Amniotic epithelial cell (primary cell): ENCODE measurements around the gene GUCA1A.
"Not testable (repeated sequence)": the region's sequence is repeated elsewhere in the genome, so short reads cannot be mapped to it uniquely, and the experiment has no call there.

Source experiments
- DNase-seq: peaks from one replicate; pipeline ENCODE4 v3.0.0-alpha.2; 2010; ENCODE audit warnings: low read depth

GUCA1A gene

DNA sequence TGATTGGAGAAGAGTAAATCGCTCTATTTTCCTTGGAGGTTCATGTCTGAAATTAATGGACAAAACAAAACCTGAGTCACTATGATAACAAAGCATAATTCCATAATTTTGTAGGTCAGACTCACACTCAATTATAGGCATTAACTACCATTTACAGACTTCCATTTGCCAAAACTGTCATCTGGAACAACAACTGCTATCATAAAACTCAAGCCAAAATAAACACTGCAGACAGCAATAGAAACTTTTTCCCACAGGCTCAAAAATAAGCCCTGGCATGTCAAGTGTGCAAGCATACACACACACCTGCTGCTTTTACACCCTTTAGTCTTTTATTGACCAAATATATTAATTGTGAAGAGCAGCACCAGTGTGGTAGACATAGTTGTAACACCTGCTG lies 37.4 kb downstream of the GUCA1A start:
- DNase-seq: no peak

DNA sequence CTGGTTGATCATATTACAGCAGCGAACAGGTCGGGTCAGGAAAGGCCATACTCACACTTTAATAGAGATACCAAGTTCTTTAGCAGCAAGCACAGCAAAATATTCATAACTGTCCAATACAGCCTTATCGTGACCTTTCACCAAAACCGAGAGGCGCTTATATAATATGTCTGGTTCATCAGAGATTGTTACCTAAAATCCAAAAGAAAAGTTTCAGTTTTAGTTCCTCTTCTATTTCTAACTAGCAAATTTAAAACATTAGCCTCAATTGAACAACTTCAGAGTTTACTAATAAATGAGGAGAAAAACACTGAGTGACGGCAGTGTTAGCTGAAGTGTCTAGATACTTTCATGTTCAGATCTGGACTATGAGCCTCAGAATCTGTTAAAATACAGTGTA lies 38.6 kb downstream of the GUCA1A start:
- no peak for DNase-seq

DNA sequence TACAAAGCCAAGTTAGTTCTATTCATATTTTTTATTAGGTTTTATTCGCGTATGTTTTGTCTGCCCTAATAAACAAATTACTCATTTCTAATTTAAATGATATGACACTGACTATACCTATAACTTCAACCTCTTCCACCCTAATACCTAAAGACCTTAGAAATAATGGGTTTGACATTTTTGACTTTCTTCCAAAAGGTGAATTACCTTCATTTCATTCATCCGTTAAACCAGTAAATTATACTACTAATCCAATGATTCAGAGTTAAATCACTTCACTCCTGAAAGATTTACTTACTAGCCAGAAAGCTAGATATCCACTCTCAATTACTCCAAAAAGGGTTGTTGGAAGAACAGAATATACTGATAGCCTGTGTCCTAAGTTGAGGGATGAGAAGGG lies 39.3 kb downstream of the GUCA1A start:
- no peak for DNase-seq

DNA sequence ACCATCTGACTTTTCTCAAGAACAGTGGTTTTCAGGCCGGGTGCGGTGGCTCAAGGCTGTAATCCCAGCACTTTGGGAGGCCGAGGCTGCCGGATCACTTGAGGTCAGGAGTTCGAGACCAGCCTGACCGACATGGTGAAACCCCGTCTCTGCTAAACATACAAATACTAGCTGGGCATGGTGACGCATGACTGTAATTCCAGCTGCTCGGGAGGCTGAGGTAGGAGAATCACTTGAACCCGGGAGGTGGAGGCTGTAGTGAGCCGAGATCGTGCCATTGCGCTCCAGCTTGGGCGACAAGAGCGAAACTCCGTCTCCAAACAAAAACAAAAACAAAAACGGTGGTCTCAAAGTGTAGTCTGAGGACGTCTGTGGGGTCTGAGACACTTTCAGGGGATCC lies 43.3 kb downstream of the GUCA1A start:
- not testable (repeated sequence) for DNase-seq

DNA sequence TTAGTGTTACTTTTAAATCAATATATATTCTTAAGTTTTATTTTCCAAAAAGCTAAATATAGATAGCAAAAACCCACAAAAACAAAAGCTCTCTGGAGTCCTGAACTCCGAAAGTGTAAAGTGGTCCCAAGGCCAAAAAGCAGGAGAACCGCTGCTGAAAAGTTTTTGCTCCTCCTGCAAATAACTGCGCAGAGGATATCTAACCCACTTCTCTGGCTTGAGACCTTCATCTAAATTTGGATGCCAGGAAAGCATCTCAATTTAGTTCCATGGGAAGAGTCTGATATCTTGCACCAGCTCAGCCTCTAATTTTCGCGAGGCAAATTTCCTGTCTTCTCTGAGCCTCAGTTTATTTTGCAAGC lies 44.0 kb downstream of the GUCA1A start:
- DNase-seq: no peak

DNA sequence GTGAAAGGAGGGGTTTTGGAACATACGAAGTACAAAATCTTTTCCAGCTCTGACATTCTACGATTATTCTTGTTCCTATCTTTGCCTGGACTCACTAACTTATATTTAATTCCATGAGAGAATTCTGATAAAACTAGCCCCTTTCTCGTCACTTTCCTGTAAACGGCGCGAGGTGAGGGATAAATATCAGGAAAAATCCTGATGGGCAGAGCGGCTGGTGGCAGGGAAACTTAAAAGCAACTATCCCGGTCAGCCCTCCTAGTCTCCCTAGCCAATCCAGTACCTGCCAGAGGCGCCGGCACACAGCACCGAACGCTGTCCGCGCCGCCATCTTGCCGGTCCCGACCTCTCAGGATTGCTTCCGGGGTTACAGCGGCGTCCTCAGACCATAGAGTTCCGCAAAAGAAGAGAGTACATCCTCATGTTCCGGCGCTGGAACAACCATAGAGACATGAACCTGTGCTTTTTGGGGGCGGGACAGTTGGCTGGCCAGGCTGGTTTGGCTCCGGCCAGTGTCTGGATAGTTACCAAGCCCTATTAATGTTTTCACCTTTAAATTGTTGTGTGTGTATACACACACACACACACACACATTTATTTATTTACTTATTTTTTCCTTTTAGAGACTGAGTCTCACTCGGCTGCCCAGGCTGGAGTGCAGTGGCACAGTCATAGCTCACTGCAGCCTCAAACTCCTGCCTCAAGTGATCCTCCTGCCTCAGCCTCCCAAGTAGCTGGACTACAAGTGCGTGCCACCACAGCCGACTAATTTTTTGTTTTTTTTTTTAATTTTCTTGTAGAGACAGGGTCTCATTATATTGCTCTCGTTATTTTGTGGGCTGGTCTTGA lies 44.6 kb downstream of the GUCA1A start, which contains the start of gene MRPS10:
TSS of gene MRPS10 (minus strand) at position 343 of the 849 bp plus-strand sequence. CDS start at position 331, 12 bp downstream.
- peak; percentile 95 for DNase-seq

DNA sequence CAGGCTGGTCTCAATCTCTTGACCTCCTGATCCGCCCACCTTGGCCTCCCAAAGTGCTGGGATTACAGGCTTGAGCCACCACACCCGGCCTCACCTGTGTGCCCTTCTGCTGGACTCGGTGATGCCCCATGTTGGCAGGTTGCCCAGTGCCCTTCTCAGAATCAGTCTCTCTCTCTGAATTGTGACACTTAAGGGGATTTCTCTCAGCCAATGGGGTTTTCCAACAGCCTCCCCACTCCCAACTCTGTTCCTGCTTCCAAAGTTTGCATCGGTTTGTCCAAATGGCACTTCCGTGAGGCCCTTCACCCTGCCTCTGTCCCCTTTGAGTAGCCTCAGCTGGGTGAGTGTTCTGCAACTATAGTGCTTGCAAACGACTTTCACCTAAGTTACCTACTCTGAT lies 47.6 kb downstream of the GUCA1A start:
- no peak for DNase-seq

DNA sequence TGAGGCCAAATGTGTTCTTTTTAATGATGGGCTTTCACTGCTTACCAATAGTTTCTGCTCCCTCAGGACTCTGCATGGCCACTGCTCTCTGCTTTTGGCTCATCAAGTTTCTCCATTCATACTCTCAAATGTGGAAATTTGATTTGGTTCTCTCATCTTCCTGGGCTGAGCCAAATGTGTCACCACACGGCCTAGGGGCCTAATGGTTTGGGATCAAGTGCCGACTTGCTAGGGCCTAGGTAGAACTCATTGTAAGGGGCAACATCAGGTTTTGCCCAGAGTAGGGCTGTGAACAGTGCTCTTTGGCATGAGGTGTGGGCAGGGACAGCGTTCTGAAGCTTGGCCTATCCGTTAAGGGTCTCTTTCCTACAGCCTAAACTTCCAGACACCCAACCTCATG lies 48.4 kb downstream of the GUCA1A start:
- no peak for DNase-seq

DNA sequence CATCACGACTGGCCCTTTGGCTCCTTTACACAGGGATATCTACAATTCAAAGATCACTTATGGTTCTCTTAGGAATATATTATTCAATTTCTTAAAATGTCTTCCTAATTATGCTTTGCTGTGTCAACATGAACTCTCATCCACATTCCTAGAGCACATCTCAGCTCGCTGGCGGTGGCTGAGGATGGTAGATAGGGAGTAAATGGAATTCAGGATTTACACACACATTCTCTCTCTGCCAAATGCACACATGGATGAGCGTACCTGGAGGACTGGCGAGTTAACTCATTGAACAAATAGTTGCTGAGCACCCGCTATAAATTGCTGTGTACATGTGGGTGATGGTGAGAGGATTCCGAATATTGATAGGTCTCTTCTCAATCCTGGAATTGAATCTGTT lies 49.3 kb downstream of the GUCA1A start:
- no peak for DNase-seq

DNA sequence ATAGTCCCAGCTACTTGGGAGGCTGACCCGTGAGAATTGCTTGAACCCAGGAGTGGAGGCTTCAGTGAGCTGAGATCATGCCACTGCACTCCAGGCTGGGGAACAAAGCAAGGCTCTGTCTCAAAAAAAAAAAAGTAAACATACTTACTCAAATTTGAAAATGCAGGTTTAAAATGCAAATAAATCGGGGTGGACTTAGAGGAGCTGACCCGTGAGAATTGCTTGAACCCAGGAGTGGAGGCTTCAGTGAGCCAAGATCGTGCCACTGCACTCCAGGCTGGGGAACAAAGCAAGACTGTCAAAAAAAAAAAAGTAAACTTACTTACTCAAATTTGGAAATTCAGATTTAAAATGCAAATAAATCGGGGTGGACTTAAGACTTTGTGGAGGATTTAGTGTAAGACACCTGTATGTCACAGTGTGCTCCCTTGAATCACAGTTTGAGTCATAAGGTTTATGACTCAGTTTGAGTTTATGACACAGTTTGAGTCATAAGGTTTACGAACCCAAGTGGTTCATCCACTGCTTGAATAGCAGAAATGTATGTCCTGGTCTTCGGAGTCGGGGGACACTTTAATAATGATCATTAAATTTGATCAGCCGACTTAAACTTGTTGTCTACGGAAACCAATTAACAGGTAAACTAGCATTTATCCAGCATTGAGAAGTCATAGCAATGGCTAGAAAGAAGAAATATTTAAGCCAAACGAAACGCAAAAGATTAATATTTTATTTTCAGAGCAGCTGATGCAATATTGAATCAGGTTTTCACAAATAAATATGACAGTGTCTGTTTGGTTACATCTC lies 51.3 kb downstream of the GUCA1A start:
- DNase-seq: peak; percentile 84

DNA sequence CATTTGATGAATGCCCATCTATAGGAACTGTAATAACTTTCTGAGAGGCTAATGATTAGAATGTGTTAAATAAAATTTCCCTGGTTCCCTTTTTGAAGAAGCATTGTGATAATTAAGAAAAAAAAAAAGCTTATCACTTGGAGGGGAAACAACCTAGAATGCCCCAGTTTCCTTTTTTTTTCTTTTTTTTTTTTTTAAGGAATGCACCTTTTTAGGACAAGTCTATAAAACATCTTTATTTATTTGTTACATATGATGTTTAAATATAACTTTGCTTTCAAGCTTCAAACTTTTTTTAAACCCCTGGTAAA lies 51.8 kb downstream of the GUCA1A start:
- DNase-seq: no peak

DNA sequence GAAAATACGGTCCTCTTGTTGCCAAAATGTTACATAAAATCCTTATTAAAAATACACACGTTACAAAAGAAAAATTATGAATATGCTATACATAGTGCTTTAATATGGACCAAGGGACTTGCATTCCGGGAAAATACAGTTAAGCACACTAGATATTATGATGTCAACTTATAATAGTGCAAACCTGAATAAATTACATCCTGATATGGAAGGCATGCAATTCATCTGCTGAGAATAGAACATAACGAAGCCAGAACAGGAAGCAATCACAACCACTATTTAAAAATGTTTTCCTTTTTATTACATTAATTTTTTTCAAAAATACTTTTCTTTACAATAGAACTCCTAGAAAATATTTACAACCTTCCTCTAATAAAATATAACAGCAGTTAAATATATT lies 52.3 kb downstream of the GUCA1A start:
- DNase-seq: no peak

DNA sequence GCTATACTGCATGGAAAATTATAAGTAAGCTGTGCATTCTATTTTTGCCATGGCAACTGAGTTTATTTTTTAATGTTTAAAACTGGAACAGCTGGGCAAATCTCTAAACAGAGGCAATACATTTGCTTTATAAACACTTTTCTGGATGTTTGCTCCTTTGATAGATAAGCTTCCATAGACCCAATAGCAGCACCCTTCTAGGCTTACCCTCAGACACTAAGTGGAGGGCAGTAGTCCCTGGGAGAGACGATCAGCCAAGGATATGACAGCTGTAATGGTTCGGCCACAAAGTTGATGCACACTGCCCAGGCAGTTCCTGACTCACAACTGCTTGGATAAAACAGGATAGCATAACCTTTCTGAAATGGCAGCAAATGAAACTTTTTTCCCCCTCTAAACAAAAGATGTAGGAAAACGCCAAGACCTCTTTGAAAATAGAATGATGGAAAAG lies 53.0 kb downstream of the GUCA1A start:
- DNase-seq: peak; percentile 41

DNA sequence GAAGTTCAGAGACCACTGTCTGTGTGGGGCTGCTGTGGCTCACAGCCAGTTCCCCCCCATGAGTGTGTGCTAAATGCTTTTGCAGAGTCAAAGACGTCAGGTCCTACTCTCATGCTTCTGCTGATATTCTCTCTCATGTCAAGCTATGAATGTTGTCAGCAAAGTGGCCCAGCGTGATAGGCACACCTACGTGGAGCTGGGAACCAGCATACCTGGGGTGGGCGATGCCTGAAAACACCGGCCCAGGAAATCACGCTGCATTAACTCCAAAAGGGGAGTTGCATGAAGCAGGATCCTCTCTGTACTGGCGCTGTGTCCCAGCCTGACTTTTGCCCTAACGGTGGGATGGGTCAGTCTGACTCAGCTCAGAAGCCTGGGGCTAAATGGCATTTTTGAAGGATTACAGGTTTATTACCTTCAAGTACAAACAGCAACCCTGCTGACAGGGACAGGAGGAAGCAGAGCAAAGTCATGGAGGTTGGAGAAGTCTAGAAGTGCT lies 53.5 kb downstream of the GUCA1A start:
- peak; percentile 47 for DNase-seq

DNA sequence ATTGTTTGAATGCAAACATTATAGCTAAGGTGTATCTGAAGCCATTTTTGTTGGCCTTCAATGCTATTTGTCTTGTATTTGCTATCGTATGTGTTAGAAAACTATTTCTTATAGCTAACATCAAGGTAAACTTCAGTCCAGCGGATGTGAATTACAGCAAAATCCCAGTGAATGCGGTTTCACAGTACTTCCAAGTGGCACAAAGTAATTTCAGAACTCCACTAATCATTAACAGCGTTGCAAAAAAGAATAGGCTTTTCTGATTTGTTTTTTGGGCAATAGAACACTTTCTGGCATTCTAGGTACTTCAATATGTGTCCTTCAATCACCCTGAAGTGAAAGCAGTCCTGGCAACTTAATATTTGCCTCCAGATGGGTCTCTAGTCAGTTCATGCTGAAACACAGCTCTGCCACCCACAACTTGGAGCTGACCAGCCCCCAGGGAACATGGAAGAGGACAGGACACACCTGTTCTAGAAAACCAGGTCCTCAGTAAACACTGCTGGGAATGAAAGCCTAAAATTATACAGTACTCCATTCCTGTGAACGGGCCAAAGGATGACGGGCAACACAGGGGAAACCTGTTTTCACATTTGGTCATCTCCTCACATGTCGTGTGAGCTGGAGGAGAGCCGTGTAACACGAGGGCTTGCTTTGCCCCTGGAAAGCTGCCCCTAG lies 54.1 kb downstream of the GUCA1A start:
- DNase-seq: no peak

DNA sequence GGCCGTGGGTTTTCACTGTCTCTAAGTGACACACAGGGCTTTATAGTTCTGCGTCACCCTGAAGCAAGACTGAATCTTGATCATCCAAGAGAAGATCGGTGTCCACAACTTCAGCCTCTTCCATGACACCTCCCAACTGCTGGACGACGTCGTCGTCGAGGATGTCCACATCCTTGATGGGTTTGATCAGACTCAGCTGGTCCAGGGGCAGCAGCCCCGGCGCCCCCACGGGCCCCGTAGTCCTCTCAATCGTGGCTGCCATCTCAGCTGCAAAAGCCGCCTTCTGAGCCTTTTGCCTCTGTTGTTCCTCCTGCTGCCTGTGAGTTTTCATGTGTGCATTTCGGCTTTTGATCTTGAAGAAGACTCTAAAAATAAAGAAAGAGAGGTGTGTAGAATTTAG lies 55.1 kb downstream of the GUCA1A start:
- no peak for DNase-seq
